BJ (cell line): ENCODE results near the gene TGM2. TPM values are rescaled to one million over a fixed set of nuclear protein-coding genes. Genes with fewer than 3 reads are reported as not detected.

Experiments used
- CTCF ChIA-PET: fragments of 350-600 bp; formaldehyde crosslinking; extraction: SDS; loops from one replicate; lab custom pipeline; 2021; ENCODE audit warnings: antibody characterized with exemption, inconsistent platforms; lab: Yijun Ruan, JAX
- POLR2A ChIA-PET: fragments of 300-600 bp; sonication (Branson Sonifier 250); formaldehyde crosslinking; extraction: SDS; loops from one replicate; lab custom pipeline; 2021; ENCODE audit warnings: antibody characterized with exemption; lab: Charles Lee
- DNase-seq: peaks from one replicate; pipeline ENCODE4 v3.0.0-alpha.2; 2011; ENCODE audit warnings: low read depth
- H3K27me3 ChIP-seq: 2 replicates; pipeline ENCODE4 v1.6.0; 2011; ENCODE audit warnings: low read length; ENCODE audit not compliant: control insufficient read depth, insufficient read depth
- H3K36me3 ChIP-seq: 2 replicates; pipeline ENCODE4 v1.5.1; 2011; ENCODE audit warnings: low read length; ENCODE audit not compliant: control insufficient read depth, insufficient read depth
- H3K4me3 ChIP-seq: 2 replicates; pipeline ENCODE4 v1.5.1; 2011; ENCODE audit warnings: low read depth, mild to moderate bottlenecking, control low read depth, low read length
- CTCF ChIP-seq: IDR thresholded peaks from 2 replicates; pipeline ENCODE4 v1.5.1; 2011; ENCODE audit warnings: low read depth, mild to moderate bottlenecking, control low read depth, inconsistent platforms, low read length, moderate library complexity; ENCODE audit not compliant: insufficient read depth
- polyA plus RNA-seq: library from polyadenylated mRNA; depleted of rRNA; stranded (reverse); fragments of >200 nt; gene quantifications from 2 replicates; pipeline ENCODE4 v1.2.3, GENCODE V29; 2011

TGM2 gene
- polyA plus RNA-seq, 1 experiment = 397 TPM

- CTCF ChIA-PET = interaction anchor here (0.5 to 3.4 kb wide), 7 partner anchors 10 to 232 kb away, joined by 3 to 16 read pairs (median 4); no protein-coding TSS in a partner anchor
Measured at GRCh38 chr20:38211200-38212097, 46.4 kb upstream of the TGM2 start.

GRCh38 chr20:38210741-38211140 lies 45.7 kb upstream of the TGM2 start:
- TF ChIP-seq CTCF = no peak
- Histone ChIP-seq H3K27me3 (no peaks in the 10 kb centered on the region), H3K4me3 (no peak overlapping the region), H3K36me3 (no peaks in the 10 kb centered on the region)
- DNase-seq = no peak
- ChIA-PET POLR2A (no interaction called here), CTCF (interaction anchor here (0.6 to 3.4 kb wide), 3 partner anchors 11 to 231 kb away, joined by 4 to 16 read pairs (median 4); no protein-coding TSS in a partner anchor)

More at GRCh38 chr20:38211200-38212097, 46.4 kb upstream of the TGM2 start:
- POLR2A ChIA-PET = no interaction called here
- no peak for TF ChIP-seq CTCF
- no peaks in the 10 kb centered on the region for H3K36me3 ChIP-seq
- no peak for DNase-seq
- no peaks in the 10 kb centered on the region for H3K27me3 ChIP-seq
- H3K4me3 ChIP-seq = no peak overlapping the region

GRCh38 chr20:38209736-38210405 lies 44.8 kb upstream of the TGM2 start:
- POLR2A ChIA-PET = no interaction called here
- Histone ChIP-seq H3K27me3 (no peaks in the 10 kb centered on the region), H3K4me3 (no peak overlapping the region), H3K36me3 (no peaks in the 10 kb centered on the region)
- no peak for DNase-seq
- no peak for TF ChIP-seq CTCF
- CTCF ChIA-PET = interaction anchor here (0.6 to 3.4 kb wide), 3 partner anchors 12 to 147 kb away, joined by 3 to 16 read pairs (median 3); no protein-coding TSS in a partner anchor

GRCh38 chr20:38209054-38209675 lies 44.1 kb upstream of the TGM2 start:
- ChIA-PET POLR2A (no interaction called here), CTCF (interaction anchor here (0.6 to 3.4 kb wide), 2 partner anchors 13 to 146 kb away, joined by 3 to 16 read pairs; no protein-coding TSS in a partner anchor)
- no peaks in the 10 kb centered on the region for H3K27me3 ChIP-seq
- H3K4me3 ChIP-seq = no peak overlapping the region
- no peak for TF ChIP-seq CTCF
- no peaks in the 10 kb centered on the region for H3K36me3 ChIP-seq
- DNase-seq = no peak
